BLaER1 (cell line): ENCODE results near the gene TH.

Source experiments
- H3K27ac ChIP-seq: shearing (Covaris generic); formaldehyde crosslinking; 2 replicates; pipeline ENCODE4 v1.8.1; 2022
- H3K27me3 ChIP-seq: shearing (Covaris generic); formaldehyde crosslinking; 2 replicates; pipeline ENCODE4 v1.8.1; 2022
- H3K36me3 ChIP-seq: shearing (Covaris generic); formaldehyde crosslinking; 2 replicates; pipeline ENCODE4 v1.8.1; 2022
- H3K4me1 ChIP-seq: shearing (Covaris generic); formaldehyde crosslinking; 2 replicates; pipeline ENCODE4 v1.8.1; 2022
- H3K4me2 ChIP-seq: shearing (Covaris generic); formaldehyde crosslinking; 2 replicates; pipeline ENCODE4 v1.8.1; 2022
- H3K4me3 ChIP-seq: shearing (Covaris generic); formaldehyde crosslinking; 2 replicates; pipeline ENCODE4 v1.8.1; 2022
- H3K9ac ChIP-seq: shearing (Covaris generic); formaldehyde crosslinking; 2 replicates; pipeline ENCODE4 v1.8.1; 2022
- H3K9me3 ChIP-seq: shearing (Covaris generic); formaldehyde crosslinking; 2 replicates; pipeline ENCODE4 v1.8.1; 2022
- H4K20me1 ChIP-seq: shearing (Covaris generic); formaldehyde crosslinking; 2 replicates; pipeline ENCODE4 v1.8.1; 2022
- Cebpa-rat ChIP-seq: shearing (Covaris generic); IDR thresholded peaks from 2 replicates; pipeline ENCODE4 v1.8.1; 2022

TH gene

GRCh38 chr11:2208691-2209369 lies 37.2 kb upstream of the TH start:
- no peaks in the 10 kb centered on the region for H3K27me3 ChIP-seq
- H3K27ac ChIP-seq = no peak overlapping the region
- H3K4me1 ChIP-seq = peaks cover 12% of the 10 kb centered on the region
- no peak for TF ChIP-seq Cebpa-rat
- H3K9me3 ChIP-seq = no peaks in the 10 kb centered on the region
- no peaks in the 10 kb centered on the region for H4K20me1 ChIP-seq
- H3K4me3 ChIP-seq = no peak overlapping the region
- no peak overlapping the region for H3K9ac ChIP-seq
- H3K36me3 ChIP-seq = no peaks in the 10 kb centered on the region
- H3K4me2 ChIP-seq = no peak overlapping the region

DNA sequence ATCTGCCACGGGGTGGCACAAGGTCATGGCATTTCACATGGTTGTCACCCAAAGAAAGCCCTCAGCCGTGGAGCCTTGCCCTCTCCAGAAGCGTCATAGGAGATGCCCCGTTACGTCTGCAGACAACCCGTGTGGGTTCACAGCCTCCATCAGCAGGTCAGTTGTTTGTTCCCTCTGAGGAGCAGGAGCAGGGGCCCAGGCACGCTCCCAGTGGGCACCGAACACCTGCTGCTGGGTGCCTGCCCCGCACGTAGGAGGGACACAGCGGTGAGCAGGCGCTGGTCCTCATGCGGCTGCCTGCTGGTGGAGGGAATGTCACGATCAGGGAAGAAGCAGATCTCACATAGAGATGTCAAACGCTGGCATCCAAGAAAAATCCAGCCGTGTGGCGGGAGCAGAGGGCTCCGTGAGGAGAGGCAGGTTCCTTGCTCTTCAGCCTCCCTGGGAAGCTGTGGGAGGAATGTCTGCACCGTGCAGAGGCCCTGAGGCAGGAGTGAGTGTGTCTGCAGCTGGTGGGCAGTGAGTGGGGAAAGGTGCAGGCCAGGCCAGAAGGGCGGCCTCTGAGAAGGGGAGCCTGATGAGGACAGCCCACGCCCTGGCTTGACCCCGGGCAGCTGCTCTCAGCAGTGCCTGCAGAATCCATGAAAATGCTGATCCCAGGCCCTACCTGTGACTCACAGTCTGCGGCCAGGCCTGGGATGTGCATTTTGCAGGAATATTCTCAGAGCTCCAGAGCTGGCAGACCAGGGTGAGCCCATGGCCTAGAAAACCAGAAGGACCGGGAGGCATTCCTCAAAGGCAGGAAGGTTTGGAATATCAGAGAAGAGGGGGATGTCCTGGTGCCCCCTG lies 36.4 kb upstream of the TH start:
- Histone ChIP-seq H3K4me1 (peaks cover 16% of the 10 kb centered on the region), H3K9me3 (no peaks in the 10 kb centered on the region), H3K9ac (no peak overlapping the region), H3K27me3 (no peaks in the 10 kb centered on the region), H3K36me3 (no peaks in the 10 kb centered on the region), H3K4me2 (no peak overlapping the region), H3K27ac (no peak overlapping the region), H3K4me3 (no peak overlapping the region), H4K20me1 (no peaks in the 10 kb centered on the region)
- no peak for TF ChIP-seq Cebpa-rat

DNA sequence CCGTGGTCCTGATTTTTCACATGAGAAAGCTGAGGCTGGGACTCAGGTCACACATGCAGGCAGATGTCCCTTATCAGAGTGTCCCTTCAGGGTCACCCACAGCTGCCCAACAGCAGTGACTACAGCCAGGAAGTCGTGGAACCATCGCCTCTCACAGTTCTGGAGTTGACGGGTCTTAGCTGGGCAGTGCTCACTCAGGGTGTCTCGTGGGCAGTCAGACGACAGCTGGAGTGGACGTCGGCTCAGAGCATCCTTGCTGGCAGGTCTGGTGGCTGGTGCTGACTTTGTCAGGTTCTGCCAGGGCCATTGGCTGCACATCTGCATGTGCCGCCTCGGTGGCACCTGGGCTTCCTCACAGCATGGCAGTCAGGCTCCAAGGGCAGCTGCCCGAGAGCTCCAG lies 35.6 kb upstream of the TH start:
- no peak overlapping the region for H3K9ac ChIP-seq
- no peak overlapping the region for H3K27ac ChIP-seq
- no peaks in the 10 kb centered on the region for H3K9me3 ChIP-seq
- TF ChIP-seq Cebpa-rat = no peak
- H3K4me1 ChIP-seq = peaks cover 18% of the 10 kb centered on the region
- H3K4me2 ChIP-seq = no peak overlapping the region
- no peaks in the 10 kb centered on the region for H4K20me1 ChIP-seq
- no peaks in the 10 kb centered on the region for H3K36me3 ChIP-seq
- H3K4me3 ChIP-seq = no peak overlapping the region
- no peaks in the 10 kb centered on the region for H3K27me3 ChIP-seq

- H3K36me3 ChIP-seq = no peaks in the 10 kb centered on the region
- no peaks in the 10 kb centered on the region for H4K20me1 ChIP-seq
- H3K4me1 ChIP-seq = peaks cover 25% of the 10 kb centered on the region
- H3K9ac ChIP-seq = no peak overlapping the region
- no peak for TF ChIP-seq Cebpa-rat
- no peaks in the 10 kb centered on the region for H3K27me3 ChIP-seq
- H3K27ac ChIP-seq = no peak overlapping the region
- peaks cover 4% of the 10 kb centered on the region; the same call in 1 of the 2 replicates for H3K9me3 ChIP-seq
- H3K4me3 ChIP-seq = no peak overlapping the region
- H3K4me2 ChIP-seq = no peak overlapping the region
Observed at GRCh38 chr11:2205981-2206690, 34.5 kb upstream of the TH start.

DNA sequence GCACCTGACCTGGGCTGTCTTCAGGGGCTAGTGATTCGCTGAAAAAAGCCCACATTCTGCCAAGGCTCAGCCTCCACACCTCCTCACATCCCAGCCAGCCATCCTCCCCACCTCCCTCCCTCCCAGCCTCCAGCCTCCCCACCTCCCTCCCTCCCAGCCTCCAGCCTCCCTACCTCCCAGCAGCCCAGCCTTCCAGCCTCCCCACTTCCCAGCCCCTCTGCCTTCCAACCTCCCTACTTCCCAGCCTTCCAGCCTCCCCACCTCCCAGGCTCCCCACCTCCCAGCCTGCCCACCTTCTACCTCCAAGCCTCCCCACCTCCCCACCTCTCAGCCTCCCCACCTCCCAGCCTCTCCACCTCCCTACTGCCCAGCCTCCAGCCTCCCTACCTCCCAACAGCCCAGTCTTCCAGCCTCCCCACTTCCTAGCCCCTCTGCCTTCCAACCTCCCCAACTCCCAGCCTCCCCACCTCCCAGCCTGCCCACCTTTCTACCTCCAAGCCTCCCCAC lies 33.7 kb upstream of the TH start:
- Histone ChIP-seq H3K36me3 (no peaks in the 10 kb centered on the region), H3K9me3 (peaks cover 10% of the 10 kb centered on the region; the same call in 1 of the 2 replicates), H3K4me1 (peaks cover 25% of the 10 kb centered on the region), H3K4me2 (no peak overlapping the region), H4K20me1 (no peaks in the 10 kb centered on the region), H3K27ac (no peak overlapping the region), H3K4me3 (no peak overlapping the region), H3K9ac (no peak overlapping the region), H3K27me3 (0 out of 2 replicates have a peak, but pooled peaks cover 3% of the 10 kb centered on the region)
- no peak for TF ChIP-seq Cebpa-rat

DNA sequence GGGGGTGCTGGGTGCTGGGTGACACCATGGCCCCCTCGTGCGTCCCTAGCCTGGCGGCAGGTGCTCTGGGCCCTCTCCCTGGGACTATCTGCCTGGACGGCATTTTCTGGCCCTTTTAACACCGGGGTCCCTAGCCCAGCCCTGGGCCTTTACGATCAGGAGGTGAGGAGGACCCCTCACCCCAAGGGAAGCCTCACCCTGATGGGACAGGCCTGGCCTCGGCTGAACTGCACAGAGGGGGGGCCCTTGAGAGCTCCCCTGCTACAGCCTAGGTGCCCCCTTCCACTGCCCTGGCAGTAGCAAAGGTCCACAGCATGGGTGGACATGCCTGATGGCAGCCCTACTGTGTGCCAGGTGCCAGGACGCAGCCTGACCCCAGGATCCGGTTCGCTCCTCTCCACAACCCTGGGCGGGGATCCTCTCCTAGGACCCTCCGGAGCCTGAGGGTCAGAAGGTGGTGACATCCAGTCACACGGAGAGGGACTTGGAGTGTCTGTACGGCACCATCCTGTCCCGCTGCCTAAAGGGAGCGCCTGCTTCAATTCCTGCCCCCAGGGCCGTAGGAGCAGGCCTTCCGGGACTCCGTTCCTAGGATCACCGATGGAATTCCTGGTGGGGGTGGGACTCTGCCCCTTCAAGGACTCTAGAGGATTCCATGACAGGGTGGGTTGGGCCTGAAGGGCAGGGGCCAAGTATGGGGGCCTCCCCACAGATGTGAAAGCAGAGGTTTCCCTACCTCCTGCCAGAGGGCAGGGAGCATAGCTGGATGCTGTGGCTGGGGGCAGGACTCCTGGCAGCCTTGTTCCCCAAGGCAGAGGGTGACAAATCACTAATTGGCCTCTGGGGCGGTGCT lies 33.0 kb upstream of the TH start:
- no peak overlapping the region for H3K4me2 ChIP-seq
- no peak overlapping the region for H3K4me3 ChIP-seq
- H3K27ac ChIP-seq = no peak overlapping the region
- no peak for TF ChIP-seq Cebpa-rat
- H3K4me1 ChIP-seq = peaks cover 26% of the 10 kb centered on the region
- H3K9me3 ChIP-seq = peaks cover 10% of the 10 kb centered on the region; the same call in 1 of the 2 replicates
- H3K9ac ChIP-seq = no peak overlapping the region
- H4K20me1 ChIP-seq = no peaks in the 10 kb centered on the region
- H3K36me3 ChIP-seq = no peaks in the 10 kb centered on the region
- 0 out of 2 replicates have a peak, but pooled peaks cover 4% of the 10 kb centered on the region for H3K27me3 ChIP-seq

DNA sequence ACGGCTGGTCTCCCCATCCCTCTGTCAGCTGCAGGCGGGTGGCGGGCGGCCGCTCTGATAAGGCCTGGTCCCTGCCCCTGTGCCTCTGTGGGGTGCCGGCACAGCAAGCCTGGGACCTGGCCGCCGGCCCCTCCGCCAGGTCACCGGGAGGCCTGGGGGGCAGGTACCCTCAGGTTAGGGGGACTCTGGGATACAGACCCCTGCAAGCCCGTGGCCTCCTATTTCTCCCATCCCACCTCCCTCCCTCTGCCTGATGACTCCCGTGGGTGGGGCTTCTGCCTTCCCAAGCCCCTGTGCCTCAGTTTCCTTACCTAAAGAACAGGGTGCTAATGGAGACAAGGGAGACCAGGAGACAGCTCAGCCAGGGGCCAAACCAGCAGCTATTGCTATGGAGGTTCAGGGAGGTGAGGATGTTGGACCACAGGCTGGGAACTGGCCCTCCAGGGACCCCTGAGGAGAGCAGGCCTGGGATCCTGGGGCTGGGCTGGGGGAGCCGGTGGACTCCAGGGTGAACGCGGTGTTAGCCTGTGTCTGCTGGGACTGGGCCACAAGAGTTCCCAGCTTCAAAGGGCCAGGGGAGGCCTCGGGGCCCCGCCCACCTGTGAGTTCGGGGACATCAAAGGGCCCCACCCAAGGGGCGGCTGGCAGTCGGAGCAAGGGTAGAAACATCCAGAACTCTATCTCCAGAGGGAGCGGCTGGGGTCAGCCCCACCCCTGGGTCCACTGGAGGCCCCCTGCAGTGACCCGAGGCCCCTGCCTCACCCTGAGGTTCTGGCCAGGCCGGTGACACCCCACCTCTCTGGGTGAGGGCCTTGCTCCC lies 32.0 kb upstream of the TH start:
- H3K4me1 ChIP-seq = peaks cover 35% of the 10 kb centered on the region
- peaks cover under 1% of the 10 kb centered on the region; the same call in 1 of the 2 replicates for H4K20me1 ChIP-seq
- H3K9me3 ChIP-seq = peaks cover 10% of the 10 kb centered on the region; the same call in 1 of the 2 replicates
- peak overlapping the region; percentile 74; the same call in 1 of the 2 replicates for H3K4me2 ChIP-seq
- no peak overlapping the region for H3K9ac ChIP-seq
- no peaks in the 10 kb centered on the region for H3K36me3 ChIP-seq
- H3K27me3 ChIP-seq = 0 out of 2 replicates have a peak, but pooled peaks cover 4% of the 10 kb centered on the region
- H3K27ac ChIP-seq = no peak overlapping the region
- TF ChIP-seq Cebpa-rat = no peak
- H3K4me3 ChIP-seq = no peak overlapping the region

- H3K36me3 ChIP-seq = no peaks in the 10 kb centered on the region
- no peak overlapping the region for H3K27ac ChIP-seq
- peaks cover 42% of the 10 kb centered on the region for H3K4me1 ChIP-seq
- peaks cover 5% of the 10 kb centered on the region; the same call in 1 of the 2 replicates for H4K20me1 ChIP-seq
- peak overlapping the region; percentile 74 for H3K4me2 ChIP-seq
- H3K27me3 ChIP-seq = 0 out of 2 replicates have a peak, but pooled peaks cover 4% of the 10 kb centered on the region
- peaks cover 10% of the 10 kb centered on the region; the same call in 1 of the 2 replicates for H3K9me3 ChIP-seq
- no peak overlapping the region for H3K4me3 ChIP-seq
- no peak for TF ChIP-seq Cebpa-rat
- no peak overlapping the region for H3K9ac ChIP-seq
Observed at GRCh38 chr11:2202900-2203439, 31.4 kb upstream of the TH start.
